Measurements from ENCODE around the gene PSMG4.

PSMG4 gene

DNA sequence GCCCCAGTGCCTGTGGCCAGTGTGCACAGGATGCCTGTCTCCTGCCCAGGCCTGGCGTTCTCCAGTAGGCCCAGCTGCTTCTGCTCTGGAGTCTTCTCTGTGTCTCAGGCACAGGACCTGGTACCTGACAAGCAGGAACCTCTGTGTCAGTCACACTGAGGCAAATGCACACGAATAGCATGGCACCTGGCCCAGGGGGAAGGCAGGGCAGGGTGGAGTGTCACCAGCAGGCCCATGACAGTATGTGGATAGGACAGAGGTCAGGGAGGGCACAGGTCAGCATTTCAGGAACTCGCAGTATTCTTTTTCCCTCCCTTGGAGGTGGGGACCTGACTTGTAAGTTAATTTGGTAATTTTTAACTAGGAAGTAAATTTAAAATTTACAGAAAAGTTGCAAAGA lies 5.6 kb downstream of the PSMG4 start:
- no peaks in the 10 kb centered on the region for H3K9me2 ChIP-seq (replicated peaks; ENCODE audit: insufficient read depth, low read length)
- no peak overlapping the region for H3K27ac ChIP-seq (ENCODE audit: low read depth, low read length)
- H3K4me3 ChIP-seq (ENCODE audit: insufficient read depth, low read length, poor library complexity, severe bottlenecking), result no peak overlapping the region
- no peaks in the 10 kb centered on the region for H3K27me3 ChIP-seq (ENCODE audit: low read length)
- no peaks in the 10 kb centered on the region for H3K9me3 ChIP-seq (ENCODE audit: insufficient read depth, low read length)
- H3K36me3 ChIP-seq (ENCODE audit: low read length), result 0 out of 2 replicates have a peak, but pooled peaks cover 2% of the 10 kb centered on the region
- no peak overlapping the region for H3K9ac ChIP-seq (ENCODE audit: low read length)
- TF ChIP-seq, protein P1, sequence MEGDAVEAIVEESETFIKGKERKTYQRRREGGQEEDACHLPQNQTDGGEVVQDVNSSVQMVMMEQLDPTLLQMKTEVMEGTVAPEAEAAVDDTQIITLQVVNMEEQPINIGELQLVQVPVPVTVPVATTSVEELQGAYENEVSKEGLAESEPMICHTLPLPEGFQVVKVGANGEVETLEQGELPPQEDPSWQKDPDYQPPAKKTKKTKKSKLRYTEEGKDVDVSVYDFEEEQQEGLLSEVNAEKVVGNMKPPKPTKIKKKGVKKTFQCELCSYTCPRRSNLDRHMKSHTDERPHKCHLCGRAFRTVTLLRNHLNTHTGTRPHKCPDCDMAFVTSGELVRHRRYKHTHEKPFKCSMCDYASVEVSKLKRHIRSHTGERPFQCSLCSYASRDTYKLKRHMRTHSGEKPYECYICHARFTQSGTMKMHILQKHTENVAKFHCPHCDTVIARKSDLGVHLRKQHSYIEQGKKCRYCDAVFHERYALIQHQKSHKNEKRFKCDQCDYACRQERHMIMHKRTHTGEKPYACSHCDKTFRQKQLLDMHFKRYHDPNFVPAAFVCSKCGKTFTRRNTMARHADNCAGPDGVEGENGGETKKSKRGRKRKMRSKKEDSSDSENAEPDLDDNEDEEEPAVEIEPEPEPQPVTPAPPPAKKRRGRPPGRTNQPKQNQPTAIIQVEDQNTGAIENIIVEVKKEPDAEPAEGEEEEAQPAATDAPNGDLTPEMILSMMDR (IDR thresholded peaks at IDR 0.05; ENCODE audit: insufficient read depth, low read length, poor library complexity, severe bottlenecking), result no peak
- no peak for TF ChIP-seq EZH2phosphoT487 (conservative IDR thresholded peaks at IDR 0.05; ENCODE audit: low read length)
- peaks cover 6% of the 10 kb centered on the region; the same call in 1 of the 2 replicates for H4K20me1 ChIP-seq (ENCODE audit: low read depth, low read length)
- H3K79me2 ChIP-seq (ENCODE audit: insufficient read depth, low read length), result peaks cover 85% of the 10 kb centered on the region
- H3K4me2 ChIP-seq (ENCODE audit: low read depth, low read length, poor library complexity, severe bottlenecking), result no peak overlapping the region
- no peaks in the 10 kb centered on the region for H3F3A ChIP-seq (ENCODE audit: insufficient read depth)
- H2AFZ ChIP-seq (ENCODE audit: low read depth, low read length, severe bottlenecking), result no peak overlapping the region

DNA sequence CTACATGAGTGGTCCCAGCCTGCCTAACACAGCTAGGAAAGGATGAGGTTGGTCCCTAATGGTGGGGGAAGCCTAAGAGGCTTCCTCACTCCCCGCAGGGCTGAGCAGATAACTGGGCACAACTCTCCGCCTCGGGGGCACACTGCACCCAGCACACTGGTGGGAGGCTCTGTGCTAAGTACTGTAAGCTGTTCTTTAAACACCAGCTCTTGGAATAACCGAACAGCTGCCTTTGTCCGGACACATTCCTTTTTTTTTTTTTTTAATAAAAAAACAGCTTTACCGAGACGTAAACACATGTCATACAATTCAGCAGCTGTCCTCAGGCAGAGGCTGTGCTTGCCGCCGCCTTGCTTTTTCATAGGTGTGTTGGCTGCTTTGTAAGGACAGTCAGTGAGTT lies 6.9 kb downstream of the PSMG4 start:
- no peak overlapping the region for H3K27ac ChIP-seq (ENCODE audit: low read depth, low read length)
- TF ChIP-seq EZH2phosphoT487 (conservative IDR thresholded peaks at IDR 0.05; ENCODE audit: low read length), result no peak
- TF ChIP-seq, protein P1 (IDR thresholded peaks at IDR 0.05; ENCODE audit: insufficient read depth, low read length, poor library complexity, severe bottlenecking), result no peak
- H3K36me3 ChIP-seq (ENCODE audit: low read length), result 0 out of 2 replicates have a peak, but pooled peaks cover 2% of the 10 kb centered on the region
- H3K9me2 ChIP-seq (replicated peaks; ENCODE audit: insufficient read depth, low read length), result no peaks in the 10 kb centered on the region
- H3K79me2 ChIP-seq (ENCODE audit: insufficient read depth, low read length), result peaks cover 72% of the 10 kb centered on the region
- H4K20me1 ChIP-seq (ENCODE audit: low read depth, low read length), result peaks cover 6% of the 10 kb centered on the region; the same call in 1 of the 2 replicates
- H3K4me2 ChIP-seq (ENCODE audit: low read depth, low read length, poor library complexity, severe bottlenecking), result no peak overlapping the region
- no peak overlapping the region for H2AFZ ChIP-seq (ENCODE audit: low read depth, low read length, severe bottlenecking)
- no peak overlapping the region for H3K4me3 ChIP-seq (ENCODE audit: insufficient read depth, low read length, poor library complexity, severe bottlenecking)
- no peaks in the 10 kb centered on the region for H3F3A ChIP-seq (ENCODE audit: insufficient read depth)
- H3K9ac ChIP-seq (ENCODE audit: low read length), result no peak overlapping the region
- H3K9me3 ChIP-seq (ENCODE audit: insufficient read depth, low read length), result no peaks in the 10 kb centered on the region
- H3K27me3 ChIP-seq (ENCODE audit: low read length), result no peaks in the 10 kb centered on the region

DNA sequence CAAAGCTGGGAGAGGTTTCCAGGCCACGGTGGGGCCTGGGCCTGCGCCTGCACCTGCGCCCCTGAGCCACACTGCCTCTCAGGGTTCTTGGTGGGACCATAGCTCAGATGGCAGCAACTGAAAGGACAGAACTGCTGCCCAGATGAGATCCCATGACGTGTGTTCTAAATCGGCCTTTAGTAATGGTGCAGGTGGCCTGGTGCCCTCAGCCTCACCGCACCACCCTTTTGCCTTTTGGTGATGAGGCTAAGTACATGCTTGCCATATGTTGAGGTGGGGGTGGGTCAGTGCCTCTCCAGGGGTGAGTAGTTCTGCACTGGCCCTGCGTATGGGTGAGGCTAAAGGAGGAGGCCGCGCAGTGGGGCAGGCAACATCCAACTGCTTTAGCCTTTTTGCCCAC lies 7.4 kb downstream of the PSMG4 start:
- H3K27ac ChIP-seq (ENCODE audit: low read depth, low read length), result no peak overlapping the region
- no peak overlapping the region for H2AFZ ChIP-seq (ENCODE audit: low read depth, low read length, severe bottlenecking)
- H3K79me2 ChIP-seq (ENCODE audit: insufficient read depth, low read length), result peaks cover 67% of the 10 kb centered on the region
- no peaks in the 10 kb centered on the region for H3K9me2 ChIP-seq (replicated peaks; ENCODE audit: insufficient read depth, low read length)
- H4K20me1 ChIP-seq (ENCODE audit: low read depth, low read length), result peaks cover 6% of the 10 kb centered on the region; the same call in 1 of the 2 replicates
- no peaks in the 10 kb centered on the region for H3K9me3 ChIP-seq (ENCODE audit: insufficient read depth, low read length)
- H3K4me3 ChIP-seq (ENCODE audit: insufficient read depth, low read length, poor library complexity, severe bottlenecking), result no peak overlapping the region
- H3K4me2 ChIP-seq (ENCODE audit: low read depth, low read length, poor library complexity, severe bottlenecking), result no peak overlapping the region
- no peak overlapping the region for H3K9ac ChIP-seq (ENCODE audit: low read length)
- H3K27me3 ChIP-seq (ENCODE audit: low read length), result no peaks in the 10 kb centered on the region
- no peak for TF ChIP-seq EZH2phosphoT487 (conservative IDR thresholded peaks at IDR 0.05; ENCODE audit: low read length)
- TF ChIP-seq, protein P1 (IDR thresholded peaks at IDR 0.05; ENCODE audit: insufficient read depth, low read length, poor library complexity, severe bottlenecking), result no peak
- H3F3A ChIP-seq (ENCODE audit: insufficient read depth), result no peaks in the 10 kb centered on the region
- H3K36me3 ChIP-seq (ENCODE audit: low read length), result 0 out of 2 replicates have a peak, but pooled peaks cover 2% of the 10 kb centered on the region
